Measurements from ENCODE around the gene PPP1R1A.

PPP1R1A gene

GRCh38 chr12:54543526-54543925, 44.9 kb downstream of the PPP1R1A start:
- Histone ChIP-seq H3K27ac (ENCODE audit: low read length) (no peak overlapping the region), H2AFZ (ENCODE audit: low read depth, low read length) (no peak overlapping the region), H4K20me1 (ENCODE audit: insufficient read depth, low read length) (no peaks in the 10 kb centered on the region), H3K4me1 (ENCODE audit: insufficient read depth, low read length) (no peaks in the 10 kb centered on the region), H3K36me3 (ENCODE audit: insufficient read depth, low read length) (peaks cover 55% of the 10 kb centered on the region), H3K4me3 (ENCODE audit: low read depth in 1 of 2, low read length in 2 of 2) (no peak overlapping the region), H3K9ac (ENCODE audit: low read depth, low read length) (no peak overlapping the region), H3K4me2 (ENCODE audit: insufficient read depth, low read length) (no peak overlapping the region), H3K9me3 (ENCODE audit: insufficient read depth, low read length, severe bottlenecking) (no peaks in the 10 kb centered on the region), H3K79me2 (ENCODE audit: insufficient read depth, low read length) (no peaks in the 10 kb centered on the region), H3K27me3 (ENCODE audit: insufficient read depth, low read length, poor library complexity) (no peaks in the 10 kb centered on the region)
- TF ChIP-seq CTCF (IDR thresholded peaks at IDR 0.05; ENCODE audit: borderline replicate concordance, extremely low read depth, low read length, poor library complexity, severe bottlenecking) (no peak), EZH2 (IDR thresholded peaks at IDR 0.05; ENCODE audit: borderline replicate concordance, low read depth, low read length, severe bottlenecking) (no peak)
- DNase-seq, result no peak
- ATAC-seq (ENCODE audit: insufficient read depth, low read depth), result no peak

GRCh38 chr12:54541751-54542290, 46.6 kb downstream of the PPP1R1A start:
- no peak for DNase-seq
- no peaks in the 10 kb centered on the region for H3K4me1 ChIP-seq (ENCODE audit: insufficient read depth, low read length)
- H3K27ac ChIP-seq (ENCODE audit: low read length), result no peak overlapping the region
- no peak overlapping the region for H3K4me2 ChIP-seq (ENCODE audit: insufficient read depth, low read length)
- no peak overlapping the region for H3K4me3 ChIP-seq (ENCODE audit: low read depth in 1 of 2, low read length in 2 of 2)
- no peak for TF ChIP-seq EZH2 (IDR thresholded peaks at IDR 0.05; ENCODE audit: borderline replicate concordance, low read depth, low read length, severe bottlenecking)
- TF ChIP-seq CTCF (IDR thresholded peaks at IDR 0.05; ENCODE audit: borderline replicate concordance, extremely low read depth, low read length, poor library complexity, severe bottlenecking), result no peak
- H3K79me2 ChIP-seq (ENCODE audit: insufficient read depth, low read length), result no peaks in the 10 kb centered on the region
- H3K9ac ChIP-seq (ENCODE audit: low read depth, low read length), result no peak overlapping the region
- H2AFZ ChIP-seq (ENCODE audit: low read depth, low read length), result no peak overlapping the region
- H3K9me3 ChIP-seq (ENCODE audit: insufficient read depth, low read length, severe bottlenecking), result no peaks in the 10 kb centered on the region
- no peaks in the 10 kb centered on the region for H4K20me1 ChIP-seq (ENCODE audit: insufficient read depth, low read length)
- H3K36me3 ChIP-seq (ENCODE audit: insufficient read depth, low read length), result peaks cover 71% of the 10 kb centered on the region
- H3K27me3 ChIP-seq (ENCODE audit: insufficient read depth, low read length, poor library complexity), result no peaks in the 10 kb centered on the region
- ATAC-seq (ENCODE audit: insufficient read depth, low read depth), result no peak

- TF ChIP-seq CTCF (IDR thresholded peaks at IDR 0.05; ENCODE audit: borderline replicate concordance, extremely low read depth, low read length, poor library complexity, severe bottlenecking), result no peak
- TF ChIP-seq EZH2 (IDR thresholded peaks at IDR 0.05; ENCODE audit: borderline replicate concordance, low read depth, low read length, severe bottlenecking), result no peak
Measured at GRCh38 chr12:54538136-54538700, 50.2 kb downstream of the PPP1R1A start.

More at GRCh38 chr12:54538136-54538700, 50.2 kb downstream of the PPP1R1A start:
- ATAC-seq (ENCODE audit: insufficient read depth, low read depth) (no peak), DNase-seq (no peak)
- Histone ChIP-seq H2AFZ (ENCODE audit: low read depth, low read length) (no peak overlapping the region), H3K79me2 (ENCODE audit: insufficient read depth, low read length) (no peaks in the 10 kb centered on the region), H3K4me1 (ENCODE audit: insufficient read depth, low read length) (no peaks in the 10 kb centered on the region), H4K20me1 (ENCODE audit: insufficient read depth, low read length) (no peaks in the 10 kb centered on the region), H3K4me2 (ENCODE audit: insufficient read depth, low read length) (no peak overlapping the region), H3K27me3 (ENCODE audit: insufficient read depth, low read length, poor library complexity) (no peaks in the 10 kb centered on the region), H3K36me3 (ENCODE audit: insufficient read depth, low read length) (peaks cover 99% of the 10 kb centered on the region), H3K9me3 (ENCODE audit: insufficient read depth, low read length, severe bottlenecking) (no peaks in the 10 kb centered on the region), H3K9ac (ENCODE audit: low read depth, low read length) (no peak overlapping the region), H3K4me3 (ENCODE audit: low read depth in 1 of 2, low read length in 2 of 2) (no peak overlapping the region), H3K27ac (ENCODE audit: low read length) (no peak overlapping the region)

All from DND-41 (cell line).